Omental fat pad (tissue), 4 donors: ENCODE results near the gene KDM2A. TPM values are rescaled to one million over a fixed set of nuclear protein-coding genes. Genes with fewer than 3 reads are reported as not detected.

ENCODE experiments used
- ATAC-seq: fragments of 150-250 bp; one replicate; pipeline ENCODE4 v1.9.1; 2016; ENCODE audit warnings: mild to moderate bottlenecking, moderate library complexity; ENCODE audit not compliant: low FRiP score
- DNase-seq: peaks from one replicate; pipeline ENCODE4 v3.0.0-alpha.2; 2019; ENCODE audit warnings: low spot score
- CTCF ChIP-seq, 3 donors: fragments of 450-650 bp; IDR thresholded peaks; one replicate each; pipeline ENCODE4 v1.5.1; 2016 to 2017; ENCODE audit warnings: antibody characterized with exemption in 3 of 3, mild to moderate bottlenecking in 3 of 3, moderate library complexity in 2 of 3
- total RNA-seq, 4 donors: library from RNA; depleted of rRNA; stranded (reverse); fragments of >200 nt; gene quantifications; one replicate each; pipeline ENCODE4 v1.1.0, GENCODE V29; 2016

The KDM2A gene
- total RNA-seq, 4 donors from 2014 or later, result 47.4 to 83.6 (median 56.6) TPM

- no peak for TF ChIP-seq CTCF (IDR thresholded peaks at IDR 0.05)
- ATAC-seq, result peak; percentile 82
Measured at GRCh38 chr11:67288452-67289225, 169.6 kb downstream of the KDM2A start.

GRCh38 chr11:67289226-67289650 lies 170.2 kb downstream of the KDM2A start, which contains the start of gene ANKRD13D:
Gene ANKRD13D (plus strand): TSS chr11:67289303. CDS start chr11:67289461, 158 bp downstream.
- peak; percentile 78 for ATAC-seq
- no peak for DNase-seq
- TF ChIP-seq CTCF (IDR thresholded peaks at IDR 0.05), result no peak

More at GRCh38 chr11:67288452-67289225, 169.6 kb downstream of the KDM2A start:
- DNase-seq, result no peak

- DNase-seq, result no peak
- ATAC-seq, result no peak
- no peak for TF ChIP-seq CTCF (IDR thresholded peaks at IDR 0.05)
Measured at GRCh38 chr11:67289651-67290479, 170.8 kb downstream of the KDM2A start.

- ATAC-seq (no peak), DNase-seq (no peak)
- TF ChIP-seq CTCF (IDR thresholded peaks at IDR 0.05), result no peak
Measured at GRCh38 chr11:67290801-67291200, 171.7 kb downstream of the KDM2A start.

- ATAC-seq (no peak), DNase-seq (no peak)
- no peak for TF ChIP-seq CTCF (IDR thresholded peaks at IDR 0.05)
Measured at GRCh38 chr11:67291481-67292381, 172.7 kb downstream of the KDM2A start.

- TF ChIP-seq CTCF (IDR thresholded peaks at IDR 0.05), result no peak
- ATAC-seq, result no peak
Measured at GRCh38 chr11:67292671-67293070, 173.6 kb downstream of the KDM2A start.

More at GRCh38 chr11:67292671-67293070, 173.6 kb downstream of the KDM2A start:
- no peak for DNase-seq
